ENCODE measurements around the gene RASL11A.
A peak's percentile ranks its signal among the peaks of the same experiment; 100 is the strongest.
"Not testable (repeated sequence)": the region's sequence is repeated elsewhere in the genome, so short reads cannot be mapped to it uniquely, and the experiment has no call there.

RASL11A gene, protein sequence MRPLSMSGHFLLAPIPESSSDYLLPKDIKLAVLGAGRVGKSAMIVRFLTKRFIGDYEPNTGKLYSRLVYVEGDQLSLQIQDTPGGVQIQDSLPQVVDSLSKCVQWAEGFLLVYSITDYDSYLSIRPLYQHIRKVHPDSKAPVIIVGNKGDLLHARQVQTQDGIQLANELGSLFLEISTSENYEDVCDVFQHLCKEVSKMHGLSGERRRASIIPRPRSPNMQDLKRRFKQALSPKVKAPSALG

DNA sequence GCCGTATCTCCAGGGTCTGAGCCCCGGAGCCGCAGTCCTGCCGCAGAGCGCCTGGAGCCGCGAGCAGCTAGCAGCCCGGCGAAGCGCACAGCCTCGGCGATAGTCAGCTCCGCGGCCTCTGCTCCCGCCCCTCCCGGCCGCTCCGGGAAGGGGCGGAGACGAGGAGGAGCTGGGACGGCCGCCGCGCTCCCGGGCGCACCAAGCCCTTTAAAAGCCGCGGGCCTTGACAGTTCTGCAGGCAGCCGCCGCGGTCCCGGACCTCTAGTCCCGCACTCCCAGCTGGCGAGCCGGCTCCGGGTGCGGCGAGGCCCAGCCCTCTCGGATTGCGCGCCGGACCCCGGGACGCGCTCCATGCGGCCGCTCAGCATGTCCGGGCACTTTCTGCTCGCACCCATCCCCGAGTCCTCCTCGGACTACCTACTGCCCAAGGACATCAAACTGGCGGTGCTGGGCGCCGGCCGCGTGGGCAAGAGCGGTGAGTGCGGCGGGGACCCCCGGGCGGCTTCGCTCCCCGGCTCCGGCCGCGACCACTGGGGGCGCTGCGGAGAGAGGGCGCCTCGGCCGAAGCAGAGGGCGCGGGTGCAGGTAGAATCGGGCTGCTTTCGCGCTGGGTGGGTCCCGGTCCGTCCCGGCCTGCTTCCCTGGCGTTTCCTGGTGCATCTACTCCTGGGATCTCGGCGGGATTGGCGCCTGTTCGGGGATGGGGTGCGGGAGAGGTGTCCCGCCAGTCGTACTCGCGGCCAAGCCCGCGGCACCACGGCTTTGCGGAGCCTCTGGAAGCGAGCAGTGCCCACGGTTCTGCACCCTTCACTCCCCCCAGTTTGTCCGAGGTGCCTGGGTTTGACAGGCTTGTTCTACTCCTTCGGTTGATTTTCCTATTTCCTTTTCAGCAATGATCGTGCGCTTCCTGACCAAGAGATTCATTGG is at the start of gene RASL11A:
TSS of gene RASL11A (plus strand) at position 237 of the 927 bp plus-strand sequence. CDS start at position 352, 115 bp downstream.
- DNase-seq (ENCODE audit: low read depth in 3 of 3), result peak in 2 of 3 experiments; percentile 60 to 65

DNA sequence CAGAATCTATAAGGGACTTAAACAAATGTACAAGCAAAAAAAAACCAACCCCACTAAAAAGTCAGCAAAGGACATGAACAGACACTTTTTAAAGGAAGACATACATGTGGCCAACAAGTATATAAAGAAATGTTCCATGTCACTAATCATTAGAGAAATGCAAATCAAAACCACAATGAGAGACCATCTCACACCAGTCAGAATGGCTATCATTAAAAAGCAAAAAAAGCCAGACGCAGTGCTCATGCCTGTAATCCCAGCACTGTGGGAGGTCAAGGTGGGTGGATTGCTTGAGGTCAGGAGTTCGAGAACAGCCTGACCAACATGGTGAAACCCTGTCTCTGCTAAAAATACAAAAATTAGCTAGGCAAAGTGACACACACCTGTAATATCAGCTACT is 48.5 kb upstream of the RASL11A start:
- DNase-seq (ENCODE audit: low read depth in 3 of 3), result not testable (repeated sequence)

DNA sequence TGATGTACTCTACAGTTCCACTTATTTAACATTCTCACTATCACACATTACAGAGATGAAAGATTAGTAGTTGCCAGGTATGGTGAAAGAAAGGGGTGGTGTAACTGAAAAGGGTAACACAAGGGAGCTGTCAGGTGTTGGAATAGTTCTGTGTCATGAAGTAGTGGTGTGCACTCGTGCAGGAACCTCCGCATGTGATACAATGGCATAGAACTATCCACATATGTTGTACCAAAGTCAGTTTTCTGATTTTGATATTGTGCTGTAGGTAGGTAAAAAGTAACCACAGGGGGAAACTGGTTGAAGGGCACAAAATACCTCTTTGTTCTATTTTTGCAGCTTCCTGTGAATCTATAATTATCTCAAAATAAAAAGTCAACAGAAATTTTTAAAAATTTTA is 43.6 kb upstream of the RASL11A start:
- DNase-seq (ENCODE audit: low read depth in 3 of 3), result no peak

DNA sequence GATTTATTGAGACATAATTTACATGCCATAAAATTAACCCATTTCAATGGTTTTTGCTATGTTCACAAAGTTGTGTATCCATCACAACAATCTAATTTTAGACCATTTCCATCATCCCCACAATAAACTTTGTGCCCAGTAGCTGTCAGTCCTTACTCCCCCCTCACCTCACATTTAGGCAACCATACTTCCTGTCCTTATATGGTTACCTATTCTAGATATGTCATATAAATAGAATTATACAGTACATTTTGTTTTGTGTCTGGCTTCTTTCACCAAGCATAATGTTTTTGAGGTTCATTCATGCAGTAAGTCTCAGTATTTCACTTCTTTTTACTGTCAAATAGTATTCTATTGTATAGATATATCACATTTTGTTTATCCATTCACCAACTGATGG is 42.5 kb upstream of the RASL11A start:
- no peak for DNase-seq (ENCODE audit: low read depth in 3 of 3)

DNA sequence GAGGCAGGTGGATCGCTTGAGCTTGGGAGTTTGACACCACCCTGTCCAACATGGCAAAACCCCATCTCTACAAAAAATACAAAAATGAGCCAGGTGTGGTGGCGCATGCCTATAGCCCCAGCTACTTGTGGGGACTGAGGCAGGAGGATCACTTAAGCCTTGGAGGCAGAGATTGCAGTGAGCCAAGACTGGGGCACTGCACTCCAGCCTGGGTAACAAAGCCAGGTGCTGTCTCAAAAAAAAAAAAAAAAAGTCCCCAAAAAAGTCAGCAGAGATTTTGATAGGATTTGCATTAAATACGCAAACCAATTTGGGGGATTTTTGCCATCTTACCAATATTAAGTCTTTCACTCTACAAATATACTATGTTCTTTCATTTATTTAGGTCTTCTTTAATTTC is 41.0 kb upstream of the RASL11A start:
- DNase-seq (ENCODE audit: low read depth in 3 of 3), result no peak

DNA sequence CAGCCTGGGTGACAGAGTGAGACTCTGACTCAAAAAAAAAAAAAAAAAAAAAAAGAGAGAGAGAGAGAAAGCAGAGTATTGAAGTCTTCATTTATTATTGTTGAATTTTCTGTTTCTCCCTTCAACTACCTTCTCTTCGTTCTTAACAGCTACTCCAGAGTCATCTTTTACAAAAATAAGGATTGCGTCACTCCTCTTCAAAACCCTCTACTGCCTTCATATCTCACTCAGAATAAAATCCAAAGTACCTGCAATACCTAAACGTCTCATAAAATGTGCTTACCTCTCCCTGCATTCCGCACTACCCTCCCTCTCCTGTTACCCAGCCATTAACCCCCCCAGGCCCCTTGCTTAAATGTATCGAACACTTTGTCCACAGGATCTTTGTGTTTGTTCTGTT is 36.7 kb upstream of the RASL11A start:
- DNase-seq (ENCODE audit: low read depth in 3 of 3), result no peak

DNA sequence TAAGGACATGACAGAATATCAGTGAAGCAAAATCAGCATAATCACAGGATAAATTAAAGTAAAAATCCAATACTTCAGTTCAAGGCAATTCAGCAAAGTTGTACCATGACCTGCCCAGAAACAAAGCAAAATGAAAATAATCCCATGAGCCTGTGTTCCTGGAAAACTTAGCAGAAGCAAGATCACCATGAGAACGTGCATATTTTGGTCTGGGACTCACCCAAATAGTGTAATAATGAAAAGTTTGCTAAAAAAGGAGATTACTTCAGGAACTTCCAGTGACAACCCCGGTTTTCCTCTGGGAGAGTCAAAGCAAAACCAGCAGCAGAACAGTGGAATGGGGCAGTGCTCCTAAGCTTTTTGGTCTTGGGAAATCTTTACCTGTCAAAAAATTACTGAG is 34.2 kb upstream of the RASL11A start:
- no peak for DNase-seq (ENCODE audit: low read depth in 3 of 3)

DNA sequence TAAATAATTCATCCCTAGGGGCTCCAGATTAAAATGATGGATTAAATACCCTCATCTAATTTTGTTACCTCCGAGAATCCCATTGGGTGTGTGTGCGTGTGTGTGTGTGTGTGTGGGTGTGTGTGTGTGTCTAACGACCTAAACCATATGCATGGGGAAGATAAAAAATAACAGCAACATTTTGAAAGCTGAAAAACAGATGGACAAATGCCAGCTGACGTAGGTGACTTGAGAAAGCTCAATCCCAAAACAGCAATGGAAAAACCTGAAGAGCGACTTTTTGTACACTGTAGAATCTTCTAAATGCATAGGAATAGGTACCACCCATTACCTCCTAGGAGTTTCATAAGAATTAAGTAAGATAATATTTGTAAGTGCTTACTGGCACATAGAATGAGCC is 27.9 kb upstream of the RASL11A start:
- no peak for DNase-seq (ENCODE audit: low read depth in 3 of 3)

DNA sequence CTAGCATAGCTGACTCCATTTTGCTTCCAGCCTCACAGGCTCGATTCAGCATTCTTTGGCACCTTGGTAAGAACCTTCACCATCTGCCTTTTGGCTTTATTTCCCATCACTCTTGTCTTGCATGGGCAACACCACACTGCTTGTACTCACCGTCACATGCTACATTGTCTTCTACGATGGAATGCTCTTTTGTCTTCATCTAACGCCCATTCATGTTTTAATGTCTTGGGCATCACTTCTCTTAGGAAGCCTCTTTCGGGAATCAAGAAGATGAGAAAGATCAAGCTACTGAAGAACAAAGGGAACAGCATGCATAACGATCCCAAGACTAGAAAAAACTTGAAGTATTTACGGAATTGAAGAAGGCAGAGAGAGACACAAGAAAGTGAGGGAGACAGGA is 25.0 kb upstream of the RASL11A start:
- DNase-seq (ENCODE audit: low read depth in 3 of 3), result no peak

DNA sequence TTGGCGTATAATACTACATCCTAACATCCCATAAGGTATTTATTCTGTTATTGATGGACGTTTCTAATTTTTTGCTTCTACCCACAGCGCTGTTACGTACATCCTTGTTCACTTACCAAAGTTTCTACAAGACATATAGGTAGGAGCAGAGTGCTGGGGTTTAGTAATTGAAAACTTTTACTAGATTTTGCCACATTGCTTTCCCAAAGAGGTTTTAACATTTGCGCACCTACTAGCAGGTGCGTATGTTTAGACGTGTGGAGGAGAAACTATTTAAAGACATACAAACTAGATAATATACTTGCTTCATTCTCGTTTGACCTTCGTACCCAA is 19.8 kb upstream of the RASL11A start:
- no peak for DNase-seq (ENCODE audit: low read depth in 3 of 3)

DNA sequence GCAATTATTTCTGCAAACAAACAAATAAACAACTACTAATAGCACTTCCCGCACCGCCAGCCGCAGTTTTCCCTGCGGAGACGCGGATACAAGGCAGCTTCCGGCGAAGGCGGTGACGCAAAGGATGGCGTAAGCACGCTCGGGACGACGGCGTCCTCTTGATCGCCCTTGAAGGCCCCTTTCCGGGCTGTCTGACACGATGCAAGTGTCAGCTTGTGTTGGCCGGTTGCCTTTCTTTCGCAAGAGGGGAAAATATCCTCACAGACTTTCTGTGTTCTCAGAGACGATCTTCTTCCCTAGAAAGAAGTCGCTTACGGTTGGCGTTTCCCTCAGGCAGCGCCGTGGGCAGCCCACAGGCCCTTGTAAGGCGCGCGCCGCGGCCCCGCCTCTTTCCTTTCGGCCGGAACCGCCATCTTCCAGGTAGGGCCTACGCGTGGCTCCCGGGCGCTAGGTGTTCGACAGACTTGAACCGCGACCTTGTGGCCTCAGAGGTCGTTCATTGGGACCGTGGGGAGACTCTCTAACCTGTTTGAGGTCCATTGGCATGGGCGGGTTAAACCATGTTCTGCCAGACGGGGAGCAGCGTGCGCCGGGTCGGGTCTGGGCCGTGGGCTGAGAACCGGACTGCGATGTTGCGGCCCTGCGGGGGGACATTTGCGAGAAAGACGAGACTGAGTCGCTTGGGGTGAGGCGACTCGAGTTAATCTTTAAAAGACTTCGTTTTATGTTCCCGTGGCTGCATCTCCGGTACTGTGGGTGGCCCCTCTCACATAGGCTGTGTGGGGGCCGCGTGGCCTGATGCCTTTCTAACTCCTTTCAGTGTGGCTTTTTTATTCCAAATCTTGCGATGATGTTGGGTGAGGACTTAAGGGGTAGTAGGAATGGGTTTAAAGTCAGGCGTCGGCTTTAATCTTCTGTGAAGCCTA is 19.2 kb upstream of the RASL11A start, which contains the start of gene RPL21:
TSS of gene RPL21 (plus strand) at position 393 of the 926 bp plus-strand sequence. CDS start 2,219 bp downstream, outside the sequence.
- DNase-seq (ENCODE audit: low read depth in 3 of 3), result peak; percentile 81 to 88 (median 85)

DNA sequence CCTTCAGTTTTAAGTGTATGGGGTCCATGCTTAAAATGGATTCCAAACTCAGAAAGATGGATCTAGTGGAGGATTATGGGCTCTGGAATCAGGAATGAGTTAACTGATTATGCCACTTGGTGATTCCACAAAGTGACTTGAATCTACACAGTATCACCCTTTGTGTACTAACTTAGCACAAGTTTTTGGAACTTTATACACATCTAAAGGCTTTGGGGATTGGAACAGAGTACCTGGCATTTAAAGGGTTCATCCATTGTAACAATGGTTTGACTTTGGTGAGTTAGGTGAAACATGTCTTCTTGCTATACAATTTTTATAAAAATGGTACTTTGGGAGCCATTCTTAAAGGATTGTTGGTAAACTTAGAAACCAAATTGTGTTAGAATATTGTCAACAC is 18.2 kb upstream of the RASL11A start:
- DNase-seq (ENCODE audit: low read depth in 3 of 3), result no peak

DNA sequence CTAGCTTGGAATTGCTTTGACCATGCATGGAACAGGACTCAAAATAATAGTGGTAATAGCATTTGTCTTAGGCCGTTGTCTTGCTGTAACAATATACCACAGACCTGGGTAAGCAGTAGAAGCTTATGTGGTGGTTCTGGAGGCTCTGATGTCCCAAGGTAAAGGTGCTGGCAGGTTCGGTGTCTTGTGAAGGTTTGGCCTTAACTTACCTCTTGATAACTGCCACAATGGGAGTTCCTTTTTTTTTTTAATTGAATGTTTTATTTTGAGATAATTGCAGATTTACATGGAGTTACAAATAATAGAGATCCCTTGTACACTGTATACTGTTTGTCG is 13.4 kb upstream of the RASL11A start:
- no peak for DNase-seq (ENCODE audit: low read depth in 3 of 3)

DNA sequence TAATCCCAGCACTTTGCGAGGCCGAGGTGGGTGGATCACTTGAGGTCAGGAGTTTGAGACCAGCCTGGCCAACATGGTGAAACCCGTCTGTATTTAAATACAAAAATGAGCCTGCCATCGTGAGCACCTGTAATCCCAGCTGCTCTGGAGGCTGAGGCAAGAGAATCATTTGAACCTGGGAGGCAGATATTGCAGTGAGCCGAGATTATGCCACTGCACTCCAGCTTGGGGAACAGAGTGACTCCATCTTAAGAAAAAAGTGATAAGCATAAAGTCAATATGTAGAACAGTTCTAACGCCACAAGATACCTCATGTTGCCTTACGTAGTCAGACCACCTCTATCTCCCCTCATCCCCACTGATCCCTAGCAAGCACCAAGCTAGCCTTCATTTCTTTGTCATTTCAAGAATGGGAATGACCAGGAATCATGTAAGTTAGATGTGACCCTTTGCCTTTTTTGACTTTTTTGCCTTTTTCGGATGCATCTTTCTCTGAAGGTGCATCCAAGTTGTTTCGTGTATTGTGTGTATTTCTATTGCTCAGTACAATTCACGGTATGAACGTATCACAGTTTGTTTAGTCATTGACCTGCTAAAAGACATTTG is 12.9 kb upstream of the RASL11A start:
- no peak for DNase-seq (ENCODE audit: low read depth in 3 of 3)

DNA sequence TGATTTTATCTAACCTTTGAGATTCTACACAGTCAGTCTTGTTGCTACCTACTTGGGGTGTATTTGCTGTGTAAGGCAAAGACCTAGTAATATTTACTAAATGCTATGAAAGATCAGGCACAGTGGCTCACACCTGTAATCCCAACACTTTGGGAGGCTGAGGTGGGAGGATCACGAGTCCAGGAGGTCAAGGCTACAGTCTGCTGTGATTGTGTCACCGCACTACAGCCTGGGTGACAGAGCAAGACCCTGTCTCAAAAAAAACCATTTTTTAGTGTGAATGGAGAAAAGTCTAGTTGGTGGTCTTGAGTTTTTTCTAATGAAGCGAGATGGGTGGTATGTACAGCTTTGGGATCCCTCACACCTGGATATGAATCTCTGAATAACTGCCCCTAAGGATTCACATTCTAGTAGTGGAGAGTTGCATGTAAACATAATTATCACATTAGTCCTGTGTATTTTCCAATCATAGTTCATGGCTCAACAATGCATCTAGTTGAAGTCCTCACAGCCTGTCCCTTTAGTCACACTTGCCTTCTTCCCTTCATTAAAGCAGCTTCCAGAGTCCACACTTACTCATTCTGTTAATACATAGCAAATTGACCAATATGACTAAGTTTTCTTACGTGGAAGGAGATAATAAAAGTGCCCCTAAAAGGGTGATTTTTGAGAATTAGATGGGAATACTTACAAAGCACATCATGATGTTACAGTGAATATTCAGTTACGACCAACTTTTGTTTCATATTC is 11.8 kb upstream of the RASL11A start:
- no peak for DNase-seq (ENCODE audit: low read depth in 3 of 3)

DNA sequence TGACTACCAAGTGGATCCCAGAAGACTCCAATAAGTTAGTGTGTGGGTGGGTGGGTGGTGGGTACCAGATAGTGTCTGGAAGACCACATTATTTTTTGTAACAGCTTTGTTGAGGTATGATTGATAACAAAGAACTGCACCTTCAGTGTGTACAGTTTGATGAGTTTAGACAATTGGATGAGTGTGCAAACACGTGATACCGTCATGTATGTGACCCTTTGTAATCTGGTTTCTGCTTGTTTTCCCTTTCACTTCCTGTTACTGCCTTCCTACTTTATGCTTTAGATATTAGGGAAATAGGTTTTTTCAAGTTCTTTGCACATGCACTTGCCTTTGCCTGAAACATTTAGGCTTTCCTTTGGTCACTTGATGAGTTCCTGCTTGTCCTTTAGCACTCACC is 10.8 kb upstream of the RASL11A start:
- DNase-seq (ENCODE audit: low read depth in 3 of 3), result no peak

DNA sequence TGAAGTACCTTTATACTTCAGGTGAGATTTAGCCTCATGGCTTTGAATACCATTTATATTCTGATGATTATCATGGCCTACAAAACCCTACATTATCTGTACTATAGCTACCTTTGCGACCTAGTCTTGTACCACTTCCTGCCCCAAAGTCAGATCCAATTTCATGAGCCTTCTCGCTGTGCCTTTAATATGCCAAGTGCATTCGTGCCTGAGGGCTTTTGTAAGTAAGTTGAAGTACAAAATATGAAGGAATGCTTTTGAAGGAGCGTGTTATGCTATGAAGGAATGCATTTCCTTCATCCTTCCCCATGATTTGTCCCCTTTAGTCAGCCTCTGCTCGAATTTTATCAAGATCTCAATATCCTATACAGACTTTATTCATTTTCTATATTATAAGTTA is 9.2 kb upstream of the RASL11A start:
- no peak for DNase-seq (ENCODE audit: low read depth in 3 of 3)

DNA sequence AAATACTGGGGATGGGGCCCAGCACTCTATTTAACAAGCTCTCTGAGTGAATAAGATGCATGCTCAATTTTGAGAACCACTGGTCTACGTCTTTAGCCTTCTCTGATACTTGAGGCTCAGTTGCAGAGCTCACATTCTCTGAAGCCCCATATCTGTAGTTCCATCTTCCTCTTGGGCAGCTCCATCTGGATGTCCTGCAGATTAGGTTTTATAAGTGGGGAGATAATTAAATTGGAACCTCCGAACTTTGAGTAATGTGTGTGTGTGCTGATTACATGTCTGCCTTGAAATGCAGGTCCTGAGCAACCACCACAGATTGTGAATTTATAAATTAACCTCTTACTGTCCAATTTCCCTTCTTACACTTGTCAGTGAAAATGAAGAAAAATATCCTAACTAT is 7.2 kb upstream of the RASL11A start:
- no peak for DNase-seq (ENCODE audit: low read depth in 3 of 3)

DNA sequence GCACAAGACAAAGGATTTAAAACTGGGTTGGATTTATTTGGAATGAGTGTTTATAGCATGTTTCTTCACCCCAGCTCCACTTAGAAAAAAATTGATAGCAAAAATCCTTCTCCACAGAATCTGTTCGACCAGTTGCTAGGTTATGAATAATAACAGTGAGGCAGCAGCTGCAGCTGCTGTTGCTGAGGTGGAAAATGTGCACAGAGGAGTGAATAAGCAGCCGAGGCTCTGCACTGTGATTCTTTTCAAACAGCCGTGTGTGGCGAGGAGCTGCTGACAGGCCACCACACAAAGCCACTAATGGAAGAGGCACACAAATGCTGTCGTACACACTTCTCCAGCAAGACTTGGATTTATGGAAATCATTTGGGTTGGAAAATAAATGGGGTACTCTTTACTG is 6.4 kb upstream of the RASL11A start:
- DNase-seq (ENCODE audit: low read depth in 3 of 3), result no peak

DNA sequence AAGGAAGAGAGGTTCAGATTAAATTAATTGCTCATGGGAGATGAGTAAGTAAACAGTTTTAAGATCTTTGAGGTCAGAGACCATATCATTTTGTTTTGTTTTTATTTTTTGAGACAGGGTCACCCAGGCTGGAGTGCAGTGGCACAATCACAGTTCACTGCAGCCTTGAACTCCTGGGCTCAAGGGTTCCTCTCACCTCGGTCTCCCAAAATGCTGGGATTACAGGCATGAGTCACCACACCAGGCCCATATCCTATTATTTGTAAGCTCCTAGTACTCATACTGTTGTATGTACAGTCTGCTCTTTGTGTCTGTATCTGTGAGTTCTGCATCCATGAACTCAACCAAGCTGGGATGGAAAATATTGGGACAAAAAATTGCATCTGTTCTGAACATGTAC is 6.0 kb upstream of the RASL11A start:
- DNase-seq (ENCODE audit: low read depth in 3 of 3), result no peak

DNA sequence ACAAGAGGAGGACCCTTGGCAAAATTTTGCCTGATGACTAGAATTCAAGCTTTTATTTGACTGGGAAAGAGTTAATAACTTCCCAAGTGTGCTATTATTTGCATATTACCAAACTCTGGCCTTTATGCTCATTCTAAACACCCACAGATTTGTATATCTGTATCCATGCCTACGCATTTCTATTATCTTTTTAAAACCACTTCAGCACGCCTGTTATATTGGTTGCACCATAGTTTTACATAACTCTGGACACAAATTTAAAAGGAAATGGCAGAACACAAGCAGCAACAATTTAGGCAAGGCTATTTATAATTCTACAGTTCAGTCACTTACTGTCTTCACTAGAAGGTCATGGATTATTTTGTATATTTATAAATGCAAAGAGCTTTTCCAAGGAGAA is 3.7 kb upstream of the RASL11A start:
- DNase-seq (ENCODE audit: low read depth in 3 of 3), result no peak

Measured in stimulated activated CD4-positive, alpha-beta T cell treated with anti-CD3 and anti-CD28 coated beads, TNF-alpha, amount 100 ng/mL, for 24 hours (primary cell).